Adrenal gland (tissue), 12 donors: ENCODE measurements around the gene TNK1. TPM values are rescaled to one million over a fixed set of nuclear protein-coding genes. Genes with fewer than 3 reads are reported as not detected.

Experiments
- DNase-seq, 7 donors: peaks; one replicate each; pipeline ENCODE4 v3.0.0-alpha.2; 2019 to 2020
- H3K27ac ChIP-seq, 5 donors: fragments of 200-600 bp; sonication (generic) in 4 of 5; 1 replicate in 3 of 5; 2 replicates in 2 of 5; pipeline versions ENCODE4 v1.5.1 to v1.8.0; 2016 to 2020; ENCODE audit warnings: mild to moderate bottlenecking in 1 of 5
- H3K27me3 ChIP-seq: fragments of 200-600 bp; 2 replicates; pipeline ENCODE4 v1.8.0; 2021
- H3K36me3 ChIP-seq, 2 donors: fragments of 200-600 bp; replicated peaks in 1 of 2; 1 replicate in 1 of 2; 2 replicates in 1 of 2; pipeline versions ENCODE4 v1.5.1 to v1.8.0; 2018 to 2022
- H3K4me1 ChIP-seq, 2 donors: fragments of 200-600 bp; replicated peaks in 1 of 2; 1 replicate in 1 of 2; 2 replicates in 1 of 2; pipeline versions ENCODE4 v1.5.1 to v1.8.0; 2018 to 2021
- H3K4me3 ChIP-seq, 4 donors: fragments of 200-600 bp; sonication (generic) in 3 of 4; one replicate each; pipeline ENCODE4 v1.5.1; 2016 to 2018
- H3K9me3 ChIP-seq, 3 donors: fragments of 200-600 bp; sonication (generic) in 1 of 3; replicated peaks in 1 of 3; 1 replicate in 2 of 3; 2 replicates in 1 of 3; pipeline versions ENCODE4 v1.5.1 to v1.8.0; 2016 to 2021
- POLR2A ChIP-seq, 2 donors: fragments of 450-650 bp; IDR thresholded peaks; one replicate each; pipeline ENCODE4 v1.6.1; 2017; ENCODE audit warnings: antibody characterized with exemption in 2 of 2, mild to moderate bottlenecking in 2 of 2, moderate library complexity in 1 of 2
- WGBS, 4 donors: extraction: QIAGEN DNeasy Blood & Tissue Kit in 2 of 4; methylation state at CpG; one replicate each; pipeline versions ENCODE4 v1.1.5 to v1.1.7; 2013 to 2017; 5-methylcytosine and 5-hydroxymethylcytosine counted together
- intact Hi-C, 2 donors: fragments of 100-400 bp; cut with DNase I; formaldehyde crosslinking; loops; one replicate each; pipeline versions ENCODE4 v1.14.1 to v1.15.0; 2022 to 2023
- polyA plus RNA-seq, 3 donors: library from polyadenylated mRNA; stranded (reverse); fragments of 200-250 nt in 2 of 3; fragments of 350-450 nt in 1 of 3; fragmentation: Illumina TruSeq in 1 of 3; extraction: RNeasy Lipid Tissue Mini Kit (QIAGEN cat#74804) in 1 of 3; gene quantifications; one replicate each; pipeline ENCODE4 v1.2.3, GENCODE V29; 2013 to 2014
- total RNA-seq, 9 donors: library from RNA; depleted of rRNA in 4 of 9; stranded (reverse); fragments of >200 nt in 4 of 9; fragments of 120-200 nt in 1 of 9; fragmentation: NEBNext Ultra II Directional in 1 of 9; extraction: Animal tissue kit (Norgen Biotek cat#: 25700) in 1 of 9; gene quantifications; one replicate each; pipeline versions ENCODE4 v1.1.0 to v1.2.4, GENCODE V29; 2013 to 2023
- TF ChIP-seq, protein P1 (sequence below), 6 experiments: fragments of 450-650 bp in 4 of 6; fragments of 200-600 bp in 2 of 6; sonication (generic) in 1 of 6; IDR thresholded peaks; 1 replicate in 5 of 6; 2 replicates in 1 of 6; pipeline versions ENCODE4 v1.5.1 to v1.8.0; 2016 to 2021; ENCODE audit warnings: antibody characterized with exemption in 6 of 6, mild to moderate bottlenecking in 2 of 6, moderate library complexity in 1 of 6
- donor health status: healthy with polysubstance abuse.
- donor health status: Bipolar disorder and iron deficiency.
- donor health status: DM: yes; HTN: yes; CAD: no.
- donor health status: DM: no; HTN: no; CAD: no.
- donor health status: DM: no; HTN: no; CAD: no.
- donor health status: DM: yes; HTN: yes; CAD: no.

The TNK1 gene
- total and polyA plus RNA-seq, 12 donors, result 0.06 to 8.7 (median 2.0) TPM

DNA sequence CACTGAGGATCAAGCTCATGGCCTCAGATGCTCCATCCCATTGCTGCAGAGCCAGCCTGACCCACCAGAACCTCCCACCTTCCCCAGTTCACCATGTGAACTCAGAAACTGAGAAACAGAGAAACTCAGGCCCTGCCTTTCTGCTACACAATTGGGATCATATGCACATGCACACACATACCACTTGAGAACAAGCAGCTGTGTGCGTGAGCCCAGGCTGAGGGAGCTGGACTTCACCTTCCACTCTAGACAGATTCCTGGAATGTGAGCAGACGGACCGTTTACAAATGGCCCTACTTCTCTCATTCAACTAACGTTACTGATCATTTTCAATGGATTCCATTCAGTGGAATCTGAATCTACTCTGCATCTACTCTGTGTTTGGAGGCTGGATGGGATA, 42.8 kb downstream of the TNK1 start:
- Histone ChIP-seq H3K9me3 (no peaks in the 10 kb centered on the region), H3K27ac (no peak overlapping the region), H3K4me3 (no peak overlapping the region), H3K36me3 (no peaks in the 10 kb centered on the region), H3K27me3 (no peaks in the 10 kb centered on the region), H3K4me1 (no peaks in the 10 kb centered on the region)
- intact Hi-C loops, result no loop called here
- 57 to 74% (median 70%) methylated on average over 4 of the region's 4 CpGs for WGBS, 4 donors
- DNase-seq, result no peak
- TF ChIP-seq, protein P1, sequence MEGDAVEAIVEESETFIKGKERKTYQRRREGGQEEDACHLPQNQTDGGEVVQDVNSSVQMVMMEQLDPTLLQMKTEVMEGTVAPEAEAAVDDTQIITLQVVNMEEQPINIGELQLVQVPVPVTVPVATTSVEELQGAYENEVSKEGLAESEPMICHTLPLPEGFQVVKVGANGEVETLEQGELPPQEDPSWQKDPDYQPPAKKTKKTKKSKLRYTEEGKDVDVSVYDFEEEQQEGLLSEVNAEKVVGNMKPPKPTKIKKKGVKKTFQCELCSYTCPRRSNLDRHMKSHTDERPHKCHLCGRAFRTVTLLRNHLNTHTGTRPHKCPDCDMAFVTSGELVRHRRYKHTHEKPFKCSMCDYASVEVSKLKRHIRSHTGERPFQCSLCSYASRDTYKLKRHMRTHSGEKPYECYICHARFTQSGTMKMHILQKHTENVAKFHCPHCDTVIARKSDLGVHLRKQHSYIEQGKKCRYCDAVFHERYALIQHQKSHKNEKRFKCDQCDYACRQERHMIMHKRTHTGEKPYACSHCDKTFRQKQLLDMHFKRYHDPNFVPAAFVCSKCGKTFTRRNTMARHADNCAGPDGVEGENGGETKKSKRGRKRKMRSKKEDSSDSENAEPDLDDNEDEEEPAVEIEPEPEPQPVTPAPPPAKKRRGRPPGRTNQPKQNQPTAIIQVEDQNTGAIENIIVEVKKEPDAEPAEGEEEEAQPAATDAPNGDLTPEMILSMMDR (IDR thresholded peaks at IDR 0.05), result no peak
- TF ChIP-seq POLR2A (IDR thresholded peaks at IDR 0.05), result no peak

DNA sequence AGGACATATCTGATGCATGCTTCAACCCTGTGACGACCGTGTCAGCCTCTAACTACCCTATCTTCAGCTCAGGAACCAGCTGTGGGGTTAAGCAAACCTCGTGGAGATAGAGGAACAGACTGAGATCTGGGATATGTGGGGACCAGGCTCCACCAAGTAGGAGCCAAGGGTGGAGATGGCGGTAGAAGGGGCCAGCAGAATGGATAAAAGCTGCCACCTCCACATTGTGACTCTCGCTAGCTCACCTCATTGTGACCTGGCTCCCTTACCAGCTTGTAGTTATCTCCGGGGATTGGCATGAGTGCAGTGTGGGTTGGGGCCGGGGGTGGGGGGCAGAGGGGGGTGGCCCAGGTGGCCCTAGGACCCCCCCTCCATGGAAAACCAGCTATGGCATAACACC, 44.4 kb downstream of the TNK1 start, which contains the start of gene SPEM2:
TSS of gene SPEM2 (plus strand) at position 301 of the 400 bp plus-strand sequence. CDS start at position 374, 73 bp downstream.
- intact Hi-C loops, result no loop called here
- Histone ChIP-seq H3K27me3 (no peaks in the 10 kb centered on the region), H3K36me3 (no peaks in the 10 kb centered on the region), H3K27ac (no peak within 1 kb of the TSS), H3K9me3 (no peaks in the 10 kb centered on the region), H3K4me3 (no peak within 1 kb of the TSS), H3K4me1 (no peaks in the 10 kb centered on the region)
- DNase-seq, result no peak
- TF ChIP-seq, protein P1 (IDR thresholded peaks at IDR 0.05), result no peak
- no peak for TF ChIP-seq POLR2A (IDR thresholded peaks at IDR 0.05)
- WGBS, 4 donors, result 65 to 81% (median 78%) methylated on average over 4 to 7 of the region's 7 CpGs

DNA sequence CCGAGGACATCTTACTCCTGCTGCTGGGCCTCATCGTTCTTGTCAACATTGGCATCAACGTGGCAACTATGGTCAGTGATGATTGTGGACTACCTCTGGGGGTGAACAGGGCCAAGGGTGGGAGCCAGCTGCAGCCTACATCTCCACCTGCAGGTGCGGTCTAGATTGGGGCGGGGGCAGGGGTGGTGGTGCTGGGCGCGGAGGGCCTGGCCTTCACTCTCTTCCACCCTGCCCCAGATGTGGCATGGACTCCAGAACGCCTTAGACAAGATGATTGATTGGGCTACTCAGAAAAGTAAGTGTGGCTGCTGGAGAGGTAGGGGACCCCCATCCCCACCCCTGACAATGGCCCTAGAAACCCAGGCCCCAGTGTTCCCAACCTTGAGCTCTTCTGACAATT, 44.9 kb downstream of the TNK1 start:
- Histone ChIP-seq H3K36me3 (no peaks in the 10 kb centered on the region), H3K27me3 (no peaks in the 10 kb centered on the region), H3K9me3 (no peaks in the 10 kb centered on the region), H3K27ac (no peak overlapping the region), H3K4me3 (no peak overlapping the region), H3K4me1 (no peaks in the 10 kb centered on the region)
- intact Hi-C loops, result no loop called here
- TF ChIP-seq, protein P1 (IDR thresholded peaks at IDR 0.05), result no peak
- no peak for TF ChIP-seq POLR2A (IDR thresholded peaks at IDR 0.05)
- no peak for DNase-seq
- 84 to 89% (median 86%) methylated on average over 6 to 8 of the region's 8 CpGs for WGBS, 4 donors

DNA sequence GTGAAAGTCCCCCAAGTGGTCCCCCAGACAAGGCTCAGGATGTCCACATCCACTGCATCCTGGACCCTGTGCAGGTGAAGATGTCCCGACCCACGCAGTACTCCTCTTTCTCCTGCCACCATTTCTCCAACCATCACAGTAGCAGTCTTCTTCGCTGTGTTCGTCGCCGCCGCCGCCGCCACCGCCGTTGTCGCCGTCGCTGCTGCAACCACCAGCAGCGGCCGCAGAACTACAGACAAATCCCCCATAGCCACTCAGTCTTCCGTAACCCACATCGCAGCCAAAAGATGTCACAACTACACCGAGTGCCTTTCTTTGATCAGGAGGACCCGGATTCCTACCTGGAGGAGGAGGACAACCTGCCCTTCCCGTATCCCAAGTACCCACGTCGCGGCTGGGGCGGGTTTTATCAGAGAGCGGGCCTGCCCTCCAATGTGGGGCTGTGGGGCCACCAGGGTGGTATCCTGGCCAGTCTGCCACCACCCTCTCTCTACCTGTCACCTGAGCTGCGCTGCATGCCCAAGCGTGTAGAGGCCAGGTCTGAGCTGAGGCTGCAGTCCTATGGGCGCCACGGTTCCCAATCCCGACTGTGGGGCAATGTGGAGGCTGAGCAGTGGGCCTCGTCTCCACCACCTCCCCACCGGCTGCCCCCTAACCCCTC, 45.4 kb downstream of the TNK1 start:
- Histone ChIP-seq H3K27ac (no peak overlapping the region), H3K4me1 (no peaks in the 10 kb centered on the region), H3K27me3 (no peaks in the 10 kb centered on the region), H3K4me3 (no peak overlapping the region), H3K36me3 (no peaks in the 10 kb centered on the region), H3K9me3 (no peaks in the 10 kb centered on the region)
- intact Hi-C loops, result no loop called here
- DNase-seq, result no peak
- TF ChIP-seq, protein P1 (IDR thresholded peaks at IDR 0.05), result no peak
- no peak for TF ChIP-seq POLR2A (IDR thresholded peaks at IDR 0.05)
- 92 to 95% (median 94%) methylated on average over 23 to 33 of the region's 33 CpGs for WGBS, 4 donors
